Osteocyte (in vitro differentiated cells): Measurements from ENCODE around the gene TSSK2. TPM values are rescaled to one million over a fixed set of nuclear protein-coding genes. Genes with fewer than 3 reads are reported as not detected.

Experiments used
- DNase-seq: peaks from one replicate; pipeline ENCODE4 v3.0.0; 2021; ENCODE audit warnings: mixed read lengths; ENCODE audit not compliant: unreplicated experiment; ENCODE audit errors: extremely low spot score
- H3K27ac Mint-ChIP-seq: one replicate; pipeline ENCODE4 v1.8.0; 2021; ENCODE audit warnings: mild to moderate bottlenecking, mixed read lengths; ENCODE audit not compliant: unreplicated experiment
- H3K27me3 Mint-ChIP-seq: one replicate; pipeline ENCODE4 v1.8.0; 2021; ENCODE audit warnings: mixed read lengths; ENCODE audit not compliant: unreplicated experiment
- H3K36me3 Mint-ChIP-seq: one replicate; pipeline ENCODE4 v1.8.0; 2021; ENCODE audit warnings: mixed read lengths; ENCODE audit not compliant: unreplicated experiment
- H3K4me1 Mint-ChIP-seq: one replicate; pipeline ENCODE4 v1.8.0; 2021; ENCODE audit warnings: mixed read lengths; ENCODE audit not compliant: unreplicated experiment
- H3K4me3 Mint-ChIP-seq: one replicate; pipeline ENCODE4 v1.8.0; 2021; ENCODE audit warnings: mild to moderate bottlenecking, moderate library complexity, mixed read lengths; ENCODE audit not compliant: unreplicated experiment
- H3K9me3 Mint-ChIP-seq: one replicate; pipeline ENCODE4 v1.8.0; 2021; ENCODE audit warnings: mixed read lengths; ENCODE audit not compliant: unreplicated experiment
- total RNA-seq: library from RNA; stranded (reverse); gene quantifications from 2 replicates; pipeline ENCODE4 v1.2.1, GENCODE V29; 2021
- TF ChIP-seq, protein P1 (sequence below): fragments of 200-600 bp; sonication (generic); IDR thresholded peaks from 2 replicates; pipeline ENCODE4 v1.5.0; 2021; ENCODE audit warnings: antibody characterized with exemption, mild to moderate bottlenecking, moderate library complexity

TSSK2 gene
- total RNA-seq, 1 donor from 2014 or later, result not detected

- H3K9me3 Mint-ChIP-seq, result no peaks in the 10 kb centered on the region
- peak within 1 kb of the TSS; percentile 74 for H3K4me3 Mint-ChIP-seq
- no peaks in the 10 kb centered on the region for H3K27me3 Mint-ChIP-seq
- no peaks in the 10 kb centered on the region for H3K36me3 Mint-ChIP-seq
- TF ChIP-seq, protein P1, sequence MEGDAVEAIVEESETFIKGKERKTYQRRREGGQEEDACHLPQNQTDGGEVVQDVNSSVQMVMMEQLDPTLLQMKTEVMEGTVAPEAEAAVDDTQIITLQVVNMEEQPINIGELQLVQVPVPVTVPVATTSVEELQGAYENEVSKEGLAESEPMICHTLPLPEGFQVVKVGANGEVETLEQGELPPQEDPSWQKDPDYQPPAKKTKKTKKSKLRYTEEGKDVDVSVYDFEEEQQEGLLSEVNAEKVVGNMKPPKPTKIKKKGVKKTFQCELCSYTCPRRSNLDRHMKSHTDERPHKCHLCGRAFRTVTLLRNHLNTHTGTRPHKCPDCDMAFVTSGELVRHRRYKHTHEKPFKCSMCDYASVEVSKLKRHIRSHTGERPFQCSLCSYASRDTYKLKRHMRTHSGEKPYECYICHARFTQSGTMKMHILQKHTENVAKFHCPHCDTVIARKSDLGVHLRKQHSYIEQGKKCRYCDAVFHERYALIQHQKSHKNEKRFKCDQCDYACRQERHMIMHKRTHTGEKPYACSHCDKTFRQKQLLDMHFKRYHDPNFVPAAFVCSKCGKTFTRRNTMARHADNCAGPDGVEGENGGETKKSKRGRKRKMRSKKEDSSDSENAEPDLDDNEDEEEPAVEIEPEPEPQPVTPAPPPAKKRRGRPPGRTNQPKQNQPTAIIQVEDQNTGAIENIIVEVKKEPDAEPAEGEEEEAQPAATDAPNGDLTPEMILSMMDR, result no peak
- H3K4me1 Mint-ChIP-seq, result peaks cover 36% of the 10 kb centered on the region
- peak within 1 kb of the TSS; percentile 86 for H3K27ac Mint-ChIP-seq
- peak; percentile 97 for DNase-seq
Observed at GRCh38 chr22:19178657-19179496, 47.8 kb downstream of the TSSK2 start, which contains the start of gene SLC25A1. Gene SLC25A1, minus strand, starts transcription at chr22:19178736. Its CDS starts 63 bp downstream, at chr22:19178673.

DNA sequence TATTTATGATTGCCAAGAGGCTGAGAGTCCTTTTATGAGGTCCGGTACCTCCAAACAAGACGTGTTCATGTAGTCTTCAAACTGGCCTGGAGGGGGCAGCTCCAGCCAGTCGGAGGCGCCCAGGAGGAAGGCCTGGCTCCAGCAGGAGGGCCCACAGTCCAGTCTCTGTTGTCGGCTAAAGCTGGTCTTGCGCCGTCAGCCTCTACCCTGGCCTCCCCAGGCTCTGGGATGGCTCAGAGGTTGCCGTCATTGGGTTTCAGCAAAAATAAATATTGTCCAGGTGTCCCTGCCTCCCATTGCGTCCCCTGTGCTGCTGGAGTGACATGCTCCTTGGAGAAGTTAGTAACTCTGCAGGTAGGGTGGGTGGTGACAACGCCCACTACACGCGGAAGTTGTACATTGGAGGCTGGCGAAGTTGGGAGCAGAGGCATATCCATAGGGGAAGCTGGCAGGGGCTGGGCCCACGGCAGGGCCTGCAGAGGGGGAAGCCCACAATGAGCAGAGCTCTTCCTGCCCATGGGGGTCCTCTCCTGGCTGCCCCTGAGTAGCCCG, 48.5 kb downstream of the TSSK2 start:
- no peaks in the 10 kb centered on the region for H3K27me3 Mint-ChIP-seq
- H3K27ac Mint-ChIP-seq, result peak overlapping the region; percentile 86
- peak overlapping the region; percentile 74 for H3K4me3 Mint-ChIP-seq
- no peaks in the 10 kb centered on the region for H3K36me3 Mint-ChIP-seq
- no peaks in the 10 kb centered on the region for H3K9me3 Mint-ChIP-seq
- H3K4me1 Mint-ChIP-seq, result peaks cover 31% of the 10 kb centered on the region
- DNase-seq, result peak; percentile 92
- TF ChIP-seq, protein P1, result peak; percentile 86

- H3K9me3 Mint-ChIP-seq, result no peaks in the 10 kb centered on the region
- no peaks in the 10 kb centered on the region for H3K27me3 Mint-ChIP-seq
- TF ChIP-seq, protein P1, result no peak
- DNase-seq, result no peak
- H3K4me3 Mint-ChIP-seq, result no peak overlapping the region
- H3K27ac Mint-ChIP-seq, result no peak overlapping the region
- peaks cover 32% of the 10 kb centered on the region for H3K4me1 Mint-ChIP-seq
- H3K36me3 Mint-ChIP-seq, result no peaks in the 10 kb centered on the region
Observed at GRCh38 chr22:19180234-19180633, 49.1 kb downstream of the TSSK2 start.

DNA sequence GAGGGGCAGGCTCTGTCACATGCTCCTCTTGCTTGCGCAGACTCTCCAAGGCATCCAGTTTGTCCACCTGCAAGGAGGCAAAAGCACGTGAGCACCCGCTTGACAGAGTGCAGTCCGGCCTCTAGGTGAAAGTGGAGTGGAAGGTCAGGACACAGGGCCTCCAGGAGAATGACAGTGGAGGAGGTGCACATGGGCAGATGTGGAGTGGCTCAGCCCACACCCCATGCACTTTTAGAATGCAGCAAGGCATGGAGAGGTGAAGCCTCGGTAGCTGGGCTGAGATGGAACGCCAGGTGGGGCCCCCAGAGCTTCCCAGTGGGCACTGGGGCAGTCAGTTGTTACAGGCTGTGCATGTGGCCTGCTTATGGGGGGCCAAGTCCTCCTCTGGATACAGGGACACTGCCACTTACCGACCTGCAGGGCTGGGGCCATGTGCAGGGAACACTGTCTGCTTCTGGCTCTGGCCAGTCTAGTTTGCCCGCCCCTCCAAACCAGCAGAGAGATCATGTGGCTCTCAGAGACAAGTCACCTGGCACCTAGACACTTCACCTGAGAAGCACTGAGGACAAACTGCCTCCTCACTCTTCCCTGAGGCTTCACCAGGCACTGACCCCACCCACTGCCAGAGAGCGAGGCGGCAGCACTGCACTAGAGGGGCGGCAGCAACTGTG, 49.8 kb downstream of the TSSK2 start:
- TF ChIP-seq, protein P1, result no peak
- Mint-ChIP-seq H3K9me3 (no peaks in the 10 kb centered on the region), H3K27ac (no peak overlapping the region), H3K27me3 (no peaks in the 10 kb centered on the region), H3K4me1 (peaks cover 31% of the 10 kb centered on the region), H3K36me3 (no peaks in the 10 kb centered on the region), H3K4me3 (no peak overlapping the region)
- no peak for DNase-seq
